Peyer's patch (tissue), 4 donors: ENCODE measurements around the gene SMURF1.

ENCODE experiments used
- POLR2A ChIP-seq, 2 donors: fragments of 450-650 bp; IDR thresholded peaks; one replicate each; pipeline ENCODE4 v1.5.1; 2017; ENCODE audit warnings: antibody characterized with exemption in 2 of 2, mild to moderate bottlenecking in 2 of 2, moderate library complexity in 2 of 2
- TF ChIP-seq, protein P1 (sequence below), 6 experiments: fragments of 450-650 bp in 4 of 6; fragments of 200-600 bp in 2 of 6; sonication (generic) in 1 of 6; IDR thresholded peaks; one replicate each; pipeline ENCODE4 v1.5.1; 2017 to 2019; ENCODE audit warnings: antibody characterized with exemption in 6 of 6, mild to moderate bottlenecking in 3 of 6, moderate library complexity in 1 of 6

DNA sequence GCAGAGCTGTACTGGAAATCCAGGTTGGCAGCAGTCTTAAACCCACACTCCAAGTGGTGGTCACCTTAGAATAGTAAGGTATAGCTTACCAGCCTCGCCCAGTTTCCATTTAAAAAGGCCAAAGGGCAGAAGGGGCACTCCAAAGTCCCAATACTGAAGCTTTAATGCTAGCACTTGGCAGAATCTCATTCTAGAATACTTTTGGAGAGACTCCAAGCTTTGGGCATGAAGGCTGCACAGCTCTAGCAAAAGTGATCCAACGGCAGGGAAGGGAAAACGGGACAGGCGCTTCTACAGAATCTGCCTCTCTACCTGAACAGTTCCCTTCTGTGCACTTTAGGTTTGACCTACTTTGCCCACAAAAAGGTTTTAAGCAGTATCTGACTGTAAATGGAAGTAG is 19.7 kb downstream of the SMURF1 start:
- TF ChIP-seq, protein P1, sequence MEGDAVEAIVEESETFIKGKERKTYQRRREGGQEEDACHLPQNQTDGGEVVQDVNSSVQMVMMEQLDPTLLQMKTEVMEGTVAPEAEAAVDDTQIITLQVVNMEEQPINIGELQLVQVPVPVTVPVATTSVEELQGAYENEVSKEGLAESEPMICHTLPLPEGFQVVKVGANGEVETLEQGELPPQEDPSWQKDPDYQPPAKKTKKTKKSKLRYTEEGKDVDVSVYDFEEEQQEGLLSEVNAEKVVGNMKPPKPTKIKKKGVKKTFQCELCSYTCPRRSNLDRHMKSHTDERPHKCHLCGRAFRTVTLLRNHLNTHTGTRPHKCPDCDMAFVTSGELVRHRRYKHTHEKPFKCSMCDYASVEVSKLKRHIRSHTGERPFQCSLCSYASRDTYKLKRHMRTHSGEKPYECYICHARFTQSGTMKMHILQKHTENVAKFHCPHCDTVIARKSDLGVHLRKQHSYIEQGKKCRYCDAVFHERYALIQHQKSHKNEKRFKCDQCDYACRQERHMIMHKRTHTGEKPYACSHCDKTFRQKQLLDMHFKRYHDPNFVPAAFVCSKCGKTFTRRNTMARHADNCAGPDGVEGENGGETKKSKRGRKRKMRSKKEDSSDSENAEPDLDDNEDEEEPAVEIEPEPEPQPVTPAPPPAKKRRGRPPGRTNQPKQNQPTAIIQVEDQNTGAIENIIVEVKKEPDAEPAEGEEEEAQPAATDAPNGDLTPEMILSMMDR (IDR thresholded peaks at IDR 0.05) = no peak
- TF ChIP-seq POLR2A (IDR thresholded peaks at IDR 0.05) = no peak
